AG04450 (cell line): ENCODE measurements around the gene PRKAR1B. TPM values are rescaled to one million over a fixed set of nuclear protein-coding genes. Genes with fewer than 3 reads are reported as not detected.

Experiments used
- CTCF ChIA-PET: fragments of 300-600, 350-600 bp; formaldehyde crosslinking; extraction: SDS; loops from one replicate; lab custom pipeline; 2022; ENCODE audit warnings: antibody characterized with exemption, inconsistent platforms; lab: Charles Lee
- POLR2A ChIA-PET: fragments of 350-600 bp; formaldehyde crosslinking; extraction: SDS; loops from one replicate; lab custom pipeline; 2021; ENCODE audit warnings: antibody characterized with exemption, inconsistent platforms; lab: Yijun Ruan, JAX
- DNase-seq: peaks from one replicate; pipeline ENCODE4 v3.0.0-alpha.2; 2011; ENCODE audit warnings: low read depth, low spot score
- H3K27ac ChIP-seq: one replicate; pipeline ENCODE4 v1.5.1; 2012; ENCODE audit warnings: low read depth, low read length, control low read depth
- H3K27me3 ChIP-seq: one replicate; pipeline ENCODE4 v1.6.0; 2012; ENCODE audit warnings: low read length; ENCODE audit not compliant: control insufficient read depth, insufficient read depth
- H3K4me3 ChIP-seq: 2 replicates; pipeline ENCODE4 v1.5.1; 2011; ENCODE audit warnings: mild to moderate bottlenecking, low read depth, low read length, control low read depth
- H3K9me3 ChIP-seq: 2 replicates; pipeline ENCODE4 v1.5.1; 2012; ENCODE audit warnings: low read length; ENCODE audit not compliant: control insufficient read depth, insufficient read depth
- CTCF ChIP-seq: IDR thresholded peaks from 2 replicates; pipeline ENCODE4 v1.5.1; 2011; ENCODE audit warnings: low read depth, low read length, control low read depth, inconsistent platforms
- polyA plus RNA-seq: library from polyadenylated mRNA; depleted of rRNA; stranded (reverse); fragments of >200 nt; gene quantifications from 2 replicates; pipeline ENCODE4 v1.2.3, GENCODE V29; 2011

PRKAR1B gene
- polyA plus RNA-seq, 1 experiment, result 16.1 TPM

DNA sequence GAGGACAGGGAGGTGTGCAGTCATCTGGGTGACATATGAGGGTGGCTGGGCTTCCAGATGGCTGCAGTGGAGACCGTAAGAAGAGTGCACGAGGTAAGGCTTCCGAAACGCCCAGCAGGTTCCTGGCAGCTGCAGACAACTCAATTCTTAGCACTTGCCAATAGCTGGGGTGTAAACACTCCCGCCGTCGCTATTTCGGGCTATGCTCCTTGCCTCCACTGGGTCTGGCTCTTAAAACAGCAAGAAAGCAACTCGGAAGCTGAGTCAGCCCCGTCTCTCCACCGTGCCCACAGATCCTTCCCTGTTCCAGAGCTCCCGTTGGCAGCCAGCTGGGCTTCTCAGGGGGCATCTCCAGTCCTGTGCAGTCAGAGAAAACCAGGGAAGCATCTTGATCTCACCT lies 201.3 kb downstream of the PRKAR1B start:
- ChIA-PET POLR2A (no interaction called here), CTCF (no interaction called here)
- Histone ChIP-seq H3K9me3 (peaks cover 12% of the 10 kb centered on the region), H3K27me3 (peaks cover 53% of the 10 kb centered on the region), H3K4me3 (no peak overlapping the region), H3K27ac (no peak overlapping the region)
- no peak for DNase-seq
- TF ChIP-seq CTCF, result no peak

- CTCF ChIA-PET, result no interaction called here
- POLR2A ChIA-PET, result no interaction called here
Observed at GRCh38 chr7:524800-525199, 202.3 kb downstream of the PRKAR1B start.

DNA sequence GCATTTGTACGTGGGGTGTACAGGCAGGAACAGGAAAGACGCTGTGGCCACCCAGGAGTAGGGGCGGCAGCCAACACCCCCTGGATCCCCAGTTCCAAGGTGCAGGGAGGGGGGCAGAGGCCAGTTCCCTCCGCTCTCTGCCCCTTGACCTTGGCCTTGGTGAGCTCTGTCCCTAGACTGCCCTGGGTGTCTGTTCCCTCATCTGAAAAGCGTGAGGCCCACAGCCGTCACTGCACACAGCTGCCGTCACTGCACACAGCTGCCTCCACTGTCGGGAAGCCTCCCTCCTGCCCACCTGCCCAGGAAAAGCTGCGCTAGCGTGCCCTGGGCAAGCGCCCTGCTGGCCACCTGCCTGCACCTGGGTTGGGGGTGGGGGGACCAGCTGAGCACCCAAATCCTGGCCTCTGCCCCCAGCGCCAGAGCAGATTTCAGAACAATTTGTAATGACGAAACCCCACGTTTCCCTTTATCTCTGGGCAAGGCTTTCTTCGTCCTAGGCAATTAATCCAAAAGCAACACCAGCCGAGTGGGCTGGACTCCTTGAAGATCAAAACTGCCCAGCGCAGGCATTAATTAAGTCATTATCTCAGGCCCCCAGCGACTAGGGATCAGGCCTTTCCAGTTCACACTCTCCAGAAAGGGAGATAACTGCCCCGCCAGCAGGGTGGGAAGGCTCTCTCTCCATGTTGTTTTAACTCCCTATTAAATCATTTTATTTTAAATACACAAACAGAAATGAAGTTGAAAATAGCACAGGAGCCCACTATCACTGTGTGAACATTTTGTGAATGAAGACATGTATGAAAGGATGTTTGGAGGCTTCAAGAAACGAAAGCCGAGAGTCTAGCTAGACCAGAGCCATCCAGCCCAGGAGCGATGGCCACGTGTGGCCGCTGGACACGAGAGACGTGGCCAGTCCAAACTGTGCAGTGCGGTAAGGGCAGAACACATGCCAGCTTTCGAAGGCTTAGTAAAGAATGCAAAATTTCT lies 203.4 kb downstream of the PRKAR1B start:
- CTCF ChIA-PET, result no interaction called here
- H3K9me3 ChIP-seq, result peaks cover 12% of the 10 kb centered on the region
- peaks cover 54% of the 10 kb centered on the region for H3K27me3 ChIP-seq
- POLR2A ChIA-PET, result no interaction called here
- H3K4me3 ChIP-seq, result no peak overlapping the region
- TF ChIP-seq CTCF, result no peak
- DNase-seq, result no peak
- no peak overlapping the region for H3K27ac ChIP-seq

More at GRCh38 chr7:524800-525199, 202.3 kb downstream of the PRKAR1B start:
- H3K27ac ChIP-seq, result no peak overlapping the region
- DNase-seq, result no peak
- H3K4me3 ChIP-seq, result no peak overlapping the region
- peaks cover 12% of the 10 kb centered on the region for H3K9me3 ChIP-seq
- no peak for TF ChIP-seq CTCF
- peaks cover 54% of the 10 kb centered on the region for H3K27me3 ChIP-seq

DNA sequence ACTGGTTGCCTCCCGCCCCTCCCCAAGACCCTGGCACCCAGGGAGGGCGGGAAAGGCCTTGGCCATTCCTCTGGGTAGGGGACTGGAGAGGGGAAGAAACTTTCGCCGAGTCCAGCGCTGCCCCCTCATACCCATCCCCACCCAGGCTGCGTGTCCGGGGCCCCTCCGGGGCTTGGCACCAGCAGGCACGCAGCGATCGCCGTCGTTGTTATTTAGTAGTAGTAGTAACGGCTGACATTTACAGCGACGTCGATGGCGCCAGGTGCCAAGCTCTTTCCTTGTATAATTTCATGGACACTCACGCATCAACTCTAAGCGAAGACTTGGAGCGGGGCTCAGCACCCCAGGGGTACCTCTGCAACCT lies 204.1 kb downstream of the PRKAR1B start:
- no peak overlapping the region for H3K4me3 ChIP-seq
- POLR2A ChIA-PET, result no interaction called here
- CTCF ChIA-PET, result no interaction called here
- no peak for TF ChIP-seq CTCF
- no peak overlapping the region for H3K27ac ChIP-seq
- H3K9me3 ChIP-seq, result peaks cover 12% of the 10 kb centered on the region
- H3K27me3 ChIP-seq, result peaks cover 54% of the 10 kb centered on the region
- no peak for DNase-seq

DNA sequence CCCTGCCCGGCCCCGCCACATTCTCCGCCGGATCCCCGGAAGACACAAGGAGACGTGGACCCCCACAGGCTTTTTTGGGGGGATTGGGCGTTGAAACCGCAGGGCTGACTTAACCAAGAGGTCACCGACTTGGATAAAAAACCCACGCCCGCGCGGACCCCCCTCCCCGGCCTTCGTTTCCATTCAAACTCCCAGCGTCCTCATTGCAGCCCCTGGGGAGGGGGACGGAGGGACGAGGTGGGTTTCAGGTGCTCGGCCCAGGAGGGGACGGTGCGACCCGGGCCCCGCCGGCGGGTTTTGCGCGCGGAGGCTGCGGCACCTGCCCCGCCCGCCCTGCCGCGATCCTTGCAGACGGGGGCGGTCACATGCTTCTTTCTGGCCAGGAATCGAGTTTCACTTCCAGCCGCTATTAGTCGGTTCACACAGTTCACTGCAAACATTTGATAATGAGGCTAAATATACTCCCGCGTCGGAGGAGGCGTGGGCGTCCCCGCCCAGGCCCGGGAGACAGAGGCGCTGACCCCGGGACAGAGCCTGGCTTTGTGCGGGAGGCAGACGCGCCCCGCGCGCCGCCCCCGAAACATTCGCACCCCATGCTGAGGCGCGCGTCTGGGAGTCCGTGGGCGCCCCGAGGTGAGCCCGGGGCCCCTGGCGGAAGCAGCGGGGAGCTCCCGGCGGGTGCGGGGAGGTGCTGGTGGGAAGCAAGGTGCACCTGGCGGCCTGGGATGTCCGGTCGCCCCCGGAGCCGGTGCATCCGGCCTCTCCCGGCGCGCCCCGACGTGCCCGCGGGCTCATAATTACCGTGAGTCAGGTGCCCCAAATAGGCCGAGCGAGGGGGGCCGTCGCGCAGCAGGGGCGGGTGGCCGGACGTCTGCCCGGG lies 204.8 kb downstream of the PRKAR1B start:
- Histone ChIP-seq H3K4me3 (peak overlapping the region; percentile 29; the same call in 1 of the 2 replicates), H3K27ac (no peak overlapping the region), H3K9me3 (peaks cover 12% of the 10 kb centered on the region), H3K27me3 (peaks cover 51% of the 10 kb centered on the region)
- DNase-seq, result no peak
- POLR2A ChIA-PET, result no interaction called here
- CTCF ChIA-PET, result no interaction called here
- no peak for TF ChIP-seq CTCF
